NCI-H748 treated with DMSO at 0.1 percent for 48 hours (cell line): Measurements from ENCODE around the gene ARHGAP4.

Experiments
- DNase-seq: peaks from one replicate; lab custom pipeline; 2025; lab: John Stamatoyannopoulos, UW

The ARHGAP4 gene

DNA sequence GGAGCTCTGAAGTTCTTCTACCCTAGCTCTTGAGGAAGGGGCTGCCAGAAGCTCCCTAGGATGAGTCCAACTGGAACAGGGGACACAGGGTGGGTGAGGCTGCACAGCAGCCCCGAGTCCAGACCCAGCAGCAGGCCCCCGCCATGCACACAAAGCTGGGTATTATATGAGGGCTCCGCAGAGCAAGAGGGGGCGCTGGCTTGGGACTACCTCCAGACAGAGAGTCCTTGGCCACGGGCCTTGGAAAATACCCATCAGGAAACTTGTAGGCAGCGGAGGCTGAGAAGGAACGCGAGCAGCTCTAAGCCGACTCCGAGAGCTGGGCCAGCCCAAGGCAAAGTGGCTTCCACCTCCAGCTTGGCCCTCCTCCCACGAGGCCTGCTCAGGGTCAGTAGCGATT is 37.5 kb upstream of the ARHGAP4 start:
- no peak for DNase-seq

GRCh38 chrX:153961292-153961691 is 35.2 kb upstream of the ARHGAP4 start:
- no peak for DNase-seq

DNA sequence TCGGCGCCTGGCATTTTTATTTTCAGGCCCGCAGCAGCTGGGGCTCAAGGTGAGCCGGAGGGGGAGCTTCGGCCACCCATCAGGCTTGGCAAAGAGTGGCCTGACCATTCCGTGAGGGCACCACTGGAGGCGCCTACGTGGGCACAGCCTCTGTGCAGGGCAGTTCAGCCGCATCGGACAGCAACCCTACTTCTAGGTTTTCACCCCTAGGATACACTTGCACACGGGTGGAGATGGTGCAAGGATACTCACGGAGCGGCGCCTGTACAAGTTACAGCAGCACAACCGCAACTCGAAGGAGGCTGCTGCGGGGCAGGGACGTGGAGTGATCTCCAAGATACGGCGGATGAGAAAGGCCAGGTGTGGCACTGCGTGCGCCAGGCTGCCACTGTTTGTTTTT is 34.7 kb upstream of the ARHGAP4 start:
- DNase-seq = no peak

DNA sequence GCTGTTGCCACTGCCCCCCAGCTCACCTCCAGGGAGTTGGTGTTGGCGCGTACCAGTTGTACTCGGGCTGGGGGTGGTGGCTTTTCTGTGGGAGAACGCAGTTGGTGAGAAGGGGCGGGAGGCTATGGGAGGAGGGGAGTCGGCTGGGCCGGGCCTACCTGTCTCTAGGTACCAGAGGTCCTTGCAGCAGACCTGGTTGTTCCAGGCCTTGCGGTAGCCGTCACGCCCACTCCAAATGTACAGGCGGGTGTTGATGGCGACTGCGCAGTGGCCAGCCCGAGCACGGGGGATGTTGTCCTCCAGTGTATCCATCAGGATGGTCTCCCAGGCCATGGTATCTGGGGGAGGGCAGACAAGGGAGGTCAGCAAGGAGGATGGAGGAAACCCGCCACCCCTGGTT is 34.0 kb upstream of the ARHGAP4 start:
- no peak for DNase-seq

DNA sequence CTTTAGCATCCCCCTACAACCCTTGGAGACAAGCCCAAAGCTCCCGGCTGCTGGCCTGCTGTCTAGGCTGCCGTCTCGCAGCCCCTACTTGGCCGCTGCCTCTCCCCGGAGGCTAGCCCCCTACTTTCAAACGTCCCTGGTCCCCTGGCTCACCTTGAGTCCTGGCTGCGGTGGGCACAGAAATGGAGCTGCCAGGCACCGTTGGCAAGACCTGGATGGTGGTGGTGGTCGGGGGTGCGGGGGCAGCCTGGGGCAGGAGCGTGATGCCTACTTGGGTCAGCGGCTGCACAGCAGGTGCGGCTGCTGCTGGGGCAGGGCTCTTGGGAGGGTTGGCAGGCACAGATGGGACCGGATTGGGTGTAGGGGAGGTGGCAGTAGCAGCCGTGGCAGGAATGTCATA is 33.6 kb upstream of the ARHGAP4 start:
- no peak for DNase-seq

- DNase-seq = no peak
Measured at GRCh38 chrX:153958605-153959004, 32.5 kb upstream of the ARHGAP4 start.

DNA sequence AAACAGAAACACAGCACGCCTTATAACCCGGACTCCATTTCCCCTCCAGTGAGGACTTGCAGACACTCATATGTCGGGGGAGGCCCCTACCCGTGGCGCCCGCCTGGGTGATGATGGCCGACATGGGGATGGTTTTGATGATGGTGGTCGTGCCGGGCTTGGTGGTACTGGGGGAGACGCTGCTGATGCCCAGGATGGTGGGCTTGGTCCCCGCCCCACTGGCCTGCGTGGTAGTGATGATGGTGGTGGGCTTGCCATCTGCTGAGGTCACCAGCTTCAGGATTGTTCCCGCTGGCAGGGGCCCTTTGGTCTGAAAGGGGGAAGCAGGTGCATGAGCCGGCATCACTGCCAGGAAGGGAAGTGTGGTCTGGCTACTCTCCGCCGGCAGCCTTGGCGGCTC is 31.2 kb upstream of the ARHGAP4 start:
- no peak for DNase-seq

DNA sequence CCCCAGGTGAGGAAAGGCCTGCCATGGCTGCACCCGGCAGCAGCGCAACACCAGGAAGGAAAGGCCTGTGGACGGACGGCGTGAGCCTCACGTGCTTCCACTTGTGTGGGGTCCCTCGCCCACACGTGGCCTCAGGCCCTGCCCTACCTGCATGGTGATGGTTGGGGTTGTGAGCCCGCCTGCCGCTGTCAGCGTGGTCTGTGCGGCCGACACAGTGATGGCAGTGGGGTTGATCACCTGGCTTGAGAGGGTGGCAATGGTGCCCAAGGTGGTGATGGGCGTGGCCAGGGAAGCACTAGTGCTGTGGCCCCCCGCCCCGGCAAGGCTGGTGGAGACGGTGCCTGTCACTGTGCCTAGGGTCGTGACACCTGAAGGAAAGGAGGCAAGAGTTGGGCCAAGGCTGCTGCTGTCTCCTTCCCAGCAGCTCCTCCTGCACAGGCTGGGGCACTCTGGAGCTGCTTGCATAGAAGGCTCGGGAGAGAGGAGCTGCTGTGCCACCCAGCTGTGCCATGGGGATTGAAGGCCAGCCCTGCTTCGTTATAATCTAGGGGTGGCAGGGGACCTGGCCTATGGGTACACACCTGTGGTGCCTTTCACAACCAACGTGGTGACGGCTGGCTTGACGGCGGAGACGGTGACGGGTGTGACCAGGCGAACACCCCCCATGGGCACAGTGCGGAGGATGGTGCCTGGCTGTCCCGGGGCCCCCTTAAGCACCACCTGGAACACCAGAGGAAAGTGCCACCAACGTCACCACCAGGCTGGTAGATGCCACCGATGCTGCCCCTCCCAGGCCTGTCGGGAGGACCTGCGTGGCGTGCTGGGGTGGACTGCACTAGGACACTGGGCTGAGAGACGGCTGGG is 30.2 kb upstream of the ARHGAP4 start:
- DNase-seq = no peak

DNA sequence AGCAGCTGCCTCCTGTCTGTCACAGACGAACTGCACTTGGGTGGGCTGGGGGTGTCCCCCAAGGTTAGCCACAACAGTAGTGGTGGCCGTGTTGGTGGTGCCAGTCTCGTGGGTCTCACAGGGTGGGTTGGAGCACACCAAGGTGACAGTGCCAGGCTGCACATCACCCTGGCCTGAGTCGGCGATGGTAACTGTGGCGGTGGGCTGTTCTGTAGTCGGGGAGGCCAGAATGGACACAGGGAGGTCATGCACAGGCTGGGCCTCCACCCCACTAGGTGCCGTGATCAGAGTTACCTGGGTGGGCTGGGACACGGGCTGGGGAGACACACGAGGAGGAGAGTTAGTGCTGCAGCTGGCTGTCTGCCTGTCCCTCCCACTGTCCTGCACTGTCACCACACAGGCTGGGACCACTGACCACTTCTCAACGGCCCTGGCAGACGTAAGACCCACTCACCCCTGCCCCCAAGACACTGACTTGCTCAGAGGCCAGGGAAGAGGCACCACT is 29.2 kb upstream of the ARHGAP4 start:
- DNase-seq = no peak

- no peak for DNase-seq
Measured at GRCh38 chrX:153954558-153955227, 28.6 kb upstream of the ARHGAP4 start.

- DNase-seq = no peak
Measured at GRCh38 chrX:153953892-153954557, 28.0 kb upstream of the ARHGAP4 start.

GRCh38 chrX:153953342-153953830 is 27.3 kb upstream of the ARHGAP4 start:
- DNase-seq = no peak

- no peak for DNase-seq
Measured at GRCh38 chrX:153952373-153953026, 26.4 kb upstream of the ARHGAP4 start.

DNA sequence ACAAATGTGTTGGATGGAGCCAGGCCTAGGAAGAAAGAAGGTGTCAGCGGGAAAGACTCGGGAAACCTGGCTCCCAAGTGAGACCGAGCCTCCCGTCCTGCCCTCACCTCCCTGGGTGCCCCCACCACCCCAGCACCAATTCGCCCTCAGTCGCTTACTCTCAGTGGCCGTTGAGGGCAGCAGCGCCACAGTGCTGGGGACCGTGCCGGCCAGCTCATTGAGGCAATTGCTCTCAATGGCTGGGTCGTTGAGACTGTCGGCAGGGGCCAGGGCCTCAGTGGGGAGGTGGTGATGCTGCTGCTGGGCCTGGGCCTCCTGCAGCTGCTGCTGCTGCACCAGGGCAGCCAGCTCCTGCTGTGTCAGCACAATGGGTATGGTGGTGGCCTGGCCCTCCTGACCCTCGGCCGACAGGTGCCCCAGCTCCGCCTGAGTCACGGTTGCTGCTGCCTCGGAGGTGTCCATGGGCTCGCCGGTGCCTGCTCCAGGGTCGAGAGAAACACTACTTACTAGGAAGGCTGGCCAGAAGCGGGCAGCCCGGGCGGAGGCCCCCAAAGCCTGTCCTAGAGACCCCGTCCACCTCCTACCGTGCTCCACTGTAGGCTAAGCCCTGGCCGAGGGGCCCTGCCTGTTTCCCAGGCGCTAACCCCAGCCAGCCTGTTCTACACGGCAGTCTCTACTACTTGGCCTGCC is 25.8 kb upstream of the ARHGAP4 start:
- DNase-seq = no peak

DNA sequence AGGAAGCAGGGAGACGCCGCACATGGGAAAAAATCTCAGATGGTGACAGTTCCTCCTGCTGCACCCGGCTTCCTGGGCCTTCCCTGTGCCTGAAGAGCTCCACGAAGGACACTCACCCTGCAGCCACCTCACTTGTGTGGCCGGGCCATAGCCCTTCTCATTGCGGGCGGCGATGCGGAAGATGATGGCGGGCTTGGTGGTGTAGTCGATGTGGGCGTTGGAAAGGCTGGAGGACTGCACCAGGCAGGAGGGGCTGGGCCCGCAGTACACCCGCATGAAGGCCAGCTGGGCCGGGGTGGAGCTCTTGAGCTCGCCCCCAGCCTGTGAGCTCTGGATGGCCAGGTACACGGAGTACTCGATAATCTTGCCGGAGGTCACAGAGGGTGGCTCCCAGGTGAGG is 24.1 kb upstream of the ARHGAP4 start:
- DNase-seq = no peak

- DNase-seq = no peak
Measured at GRCh38 chrX:153948847-153949805, 23.1 kb upstream of the ARHGAP4 start.

DNA sequence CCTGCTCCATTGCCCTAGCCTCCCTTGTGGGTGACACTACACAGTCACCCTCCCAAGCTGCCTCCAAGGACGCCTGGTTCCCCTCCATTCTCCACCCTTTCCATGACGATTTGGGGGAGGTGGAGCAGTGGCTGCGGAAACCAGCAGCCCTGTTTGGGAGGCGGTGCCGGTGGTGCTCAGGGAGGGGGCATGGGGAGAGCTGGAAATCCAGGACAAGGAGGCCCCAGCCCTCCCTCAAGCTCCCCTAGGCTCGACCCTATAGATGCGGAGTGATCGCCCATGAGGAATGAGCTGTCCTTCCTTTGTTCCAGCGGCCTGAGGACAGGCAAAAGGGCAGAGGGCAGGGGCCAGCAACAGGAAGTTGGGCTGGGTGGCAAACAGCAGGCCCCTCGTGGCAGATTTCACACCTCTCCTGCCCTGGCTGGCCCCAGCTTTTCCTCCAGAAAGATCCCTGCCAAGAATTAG is 22.0 kb upstream of the ARHGAP4 start:
- no peak for DNase-seq

- DNase-seq = peak; percentile 44
Measured at GRCh38 chrX:153947009-153947769, 21.1 kb upstream of the ARHGAP4 start.
